Measurements from ENCODE around the gene TUT4.

DNA sequence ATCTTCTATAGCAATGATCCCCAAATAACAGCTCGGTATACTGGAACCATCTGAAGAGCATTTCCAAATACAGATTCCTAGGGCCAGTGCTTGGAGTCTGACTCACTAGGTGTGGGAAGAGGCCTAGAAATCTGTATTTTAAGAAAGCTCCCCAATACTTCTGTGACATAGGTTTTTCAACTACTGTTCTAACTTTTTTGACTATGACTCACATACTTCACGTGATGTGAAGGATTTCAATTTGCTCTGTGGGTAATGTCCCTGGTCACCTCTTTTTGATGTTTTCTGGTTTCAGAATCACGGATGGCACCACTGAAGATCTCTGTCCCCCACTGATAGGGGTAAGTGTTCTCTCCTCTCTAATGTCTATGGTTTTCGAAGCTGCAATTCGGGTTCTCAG, 159.7 kb downstream of the TUT4 start:
- TF ChIP-seq EZH2 (IDR thresholded peaks at IDR 0.05; ENCODE audit: borderline replicate concordance) (no peak), EZH2phosphoT487 (IDR thresholded peaks at IDR 0.05; ENCODE audit: low read depth, severe bottlenecking, unreplicated experiment) (no peak)
- TF ChIP-seq, protein P1, sequence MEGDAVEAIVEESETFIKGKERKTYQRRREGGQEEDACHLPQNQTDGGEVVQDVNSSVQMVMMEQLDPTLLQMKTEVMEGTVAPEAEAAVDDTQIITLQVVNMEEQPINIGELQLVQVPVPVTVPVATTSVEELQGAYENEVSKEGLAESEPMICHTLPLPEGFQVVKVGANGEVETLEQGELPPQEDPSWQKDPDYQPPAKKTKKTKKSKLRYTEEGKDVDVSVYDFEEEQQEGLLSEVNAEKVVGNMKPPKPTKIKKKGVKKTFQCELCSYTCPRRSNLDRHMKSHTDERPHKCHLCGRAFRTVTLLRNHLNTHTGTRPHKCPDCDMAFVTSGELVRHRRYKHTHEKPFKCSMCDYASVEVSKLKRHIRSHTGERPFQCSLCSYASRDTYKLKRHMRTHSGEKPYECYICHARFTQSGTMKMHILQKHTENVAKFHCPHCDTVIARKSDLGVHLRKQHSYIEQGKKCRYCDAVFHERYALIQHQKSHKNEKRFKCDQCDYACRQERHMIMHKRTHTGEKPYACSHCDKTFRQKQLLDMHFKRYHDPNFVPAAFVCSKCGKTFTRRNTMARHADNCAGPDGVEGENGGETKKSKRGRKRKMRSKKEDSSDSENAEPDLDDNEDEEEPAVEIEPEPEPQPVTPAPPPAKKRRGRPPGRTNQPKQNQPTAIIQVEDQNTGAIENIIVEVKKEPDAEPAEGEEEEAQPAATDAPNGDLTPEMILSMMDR (IDR thresholded peaks at IDR 0.05; ENCODE audit: poor library complexity), result no peak
